GM12891 (cell line): Measurements from ENCODE around the gene NAAA.

ENCODE experiments used
- PAX5 ChIP-seq: IDR thresholded peaks from 2 replicates; pipeline ENCODE4 v1.6.1; 2011; ENCODE audit warnings: low read length, moderate library complexity, mild to moderate bottlenecking; ENCODE audit not compliant: insufficient read depth, severe bottlenecking
- POLR2A ChIP-seq: IDR thresholded peaks from 2 replicates; pipeline ENCODE4 v1.6.1; 2011; ENCODE audit warnings: low read depth, low read length, control low read depth
- POLR2AphosphoS5 ChIP-seq: IDR thresholded peaks from 2 replicates; pipeline ENCODE4 v1.6.1; 2011; ENCODE audit warnings: low read depth, low read length, control low read depth
- SPI1 ChIP-seq: IDR thresholded peaks from 2 replicates; pipeline ENCODE4 v1.6.1; 2011; ENCODE audit warnings: low read depth, low read length, control low read depth
- TAF1 ChIP-seq: IDR thresholded peaks from 2 replicates; pipeline ENCODE4 v1.6.1; 2011; ENCODE audit warnings: low read depth, low read length, control low read depth

GRCh38 chr4:75904076-75904475, 36.7 kb downstream of the NAAA start:
- TF ChIP-seq POLR2AphosphoS5 (no peak), POLR2A (no peak), TAF1 (no peak), PAX5 (no peak), SPI1 (no peak)
